ENCODE measurements around the gene CLCN6.

CLCN6 gene

DNA sequence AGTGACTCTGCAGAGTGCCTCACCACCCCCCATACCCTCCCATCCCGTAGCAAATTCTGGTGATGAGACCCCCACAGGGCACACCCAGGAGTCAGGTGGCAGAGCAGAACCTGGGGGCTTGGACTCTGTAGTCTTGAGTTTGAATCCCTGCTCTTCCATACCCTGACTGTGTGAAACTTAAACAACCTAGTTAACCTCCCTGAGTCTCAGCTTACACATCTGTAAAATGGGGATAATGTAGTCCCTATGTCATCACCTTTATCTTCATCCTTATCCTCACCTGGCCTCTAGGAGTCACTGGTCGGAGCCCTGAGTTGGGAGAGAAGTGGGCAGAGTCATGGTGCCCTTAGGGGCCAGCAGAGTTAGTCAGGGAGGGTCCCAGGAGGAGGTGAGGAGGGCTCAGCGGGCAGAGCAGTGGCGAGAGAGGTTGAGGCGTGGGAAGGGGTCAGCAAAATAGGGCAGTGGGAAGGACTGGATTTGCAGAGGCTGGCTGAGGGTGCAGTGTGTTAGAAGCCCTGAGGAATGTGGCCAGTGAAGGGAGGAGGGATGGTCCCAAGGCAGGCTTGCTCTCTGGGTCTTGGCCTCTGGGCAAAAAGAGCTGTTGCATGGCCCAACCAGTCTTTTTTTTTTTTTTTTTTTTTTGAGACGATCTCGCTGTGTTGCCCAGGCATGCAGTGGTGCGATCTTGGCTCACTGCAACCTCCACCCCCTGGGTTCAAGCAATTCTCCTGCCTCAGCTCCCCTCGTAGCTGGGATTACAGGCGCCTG, 25.4 kb upstream of the CLCN6 start:
- DNase-seq: no peak

DNA sequence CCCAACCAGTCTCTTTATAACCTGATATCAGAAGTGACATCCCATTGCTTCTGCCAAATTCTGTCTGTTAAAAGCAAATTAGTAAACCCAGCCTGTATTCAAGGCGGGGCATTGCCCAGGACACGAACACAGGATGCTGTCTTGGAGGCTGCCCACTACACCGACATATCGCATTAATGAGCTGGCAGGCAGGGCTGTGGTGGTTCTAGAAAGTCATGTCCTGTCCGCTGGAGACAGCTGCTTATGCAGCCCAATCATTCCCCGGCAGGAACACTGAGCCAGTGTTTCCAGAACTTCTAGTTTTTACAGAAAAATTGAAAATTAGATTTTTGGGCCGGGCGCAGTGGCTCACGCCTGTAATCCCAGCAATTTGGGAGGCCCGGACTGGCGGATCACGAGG, 24.7 kb upstream of the CLCN6 start:
- no peak for DNase-seq

- no peak for DNase-seq
These were observed 23.8 kb upstream of the CLCN6 start for GRCh38 chr1:11782127-11782708.

DNA sequence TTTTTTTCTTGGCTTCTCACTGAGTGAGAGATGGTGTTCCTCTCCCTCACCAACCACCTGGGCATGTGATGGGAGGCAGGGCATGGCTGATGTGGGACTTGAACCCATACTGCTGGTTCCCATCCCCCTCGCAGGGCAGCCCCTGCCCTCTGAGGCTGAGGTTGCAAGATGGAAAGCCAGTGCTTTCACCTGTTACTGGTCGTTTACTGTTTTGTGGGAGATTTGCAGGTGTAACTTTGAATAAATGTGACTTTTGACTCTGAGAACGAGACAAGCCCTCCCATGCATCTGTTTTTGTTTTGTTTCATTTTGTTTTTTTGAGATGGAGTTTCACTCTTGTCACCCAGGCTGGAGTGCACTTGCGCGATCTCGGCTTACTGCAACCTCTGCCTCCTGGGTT, 22.4 kb upstream of the CLCN6 start:
- no peak for DNase-seq

GRCh38 chr1:11784256-11784992, 21.6 kb upstream of the CLCN6 start:
- no peak for DNase-seq

DNA sequence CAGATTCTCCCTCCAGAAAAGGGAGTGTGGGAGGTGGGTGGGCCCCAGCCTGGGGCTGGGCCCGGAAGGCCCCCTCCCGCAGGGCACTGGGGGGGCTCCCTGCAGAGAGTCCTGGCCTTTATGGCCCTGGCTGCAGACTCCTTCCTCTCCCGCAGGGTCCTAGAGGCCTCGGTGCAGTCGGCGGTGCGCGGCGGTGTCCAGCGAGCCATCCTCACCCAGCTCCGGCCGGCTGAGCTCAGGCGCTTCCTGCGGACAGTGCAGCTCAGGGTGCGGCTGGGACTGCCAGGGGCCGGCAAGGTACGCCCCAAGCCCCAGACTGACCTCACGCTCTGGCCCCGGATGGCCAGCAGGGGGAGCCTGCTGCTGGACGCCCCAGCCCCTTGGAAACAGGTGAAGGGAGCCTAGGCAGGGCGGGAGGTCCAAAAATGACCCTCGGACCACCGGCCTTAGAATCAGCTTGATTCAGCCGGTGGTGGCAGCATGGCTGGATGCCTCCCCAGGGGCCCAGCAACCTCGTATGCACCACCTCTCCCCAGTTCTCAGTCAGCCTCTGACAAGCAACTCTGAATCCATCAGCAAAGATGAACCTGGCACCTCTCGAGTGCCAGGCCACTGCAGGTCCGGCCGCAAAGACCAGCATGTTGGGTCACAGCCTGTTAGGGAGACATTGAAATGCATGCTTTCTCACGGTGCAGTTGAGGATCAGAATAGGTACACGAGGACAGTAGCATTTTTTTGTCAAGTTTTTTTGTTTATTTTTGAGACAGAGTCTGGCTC, 20.8 kb upstream of the CLCN6 start:
- peak; percentile 51 for DNase-seq

DNA sequence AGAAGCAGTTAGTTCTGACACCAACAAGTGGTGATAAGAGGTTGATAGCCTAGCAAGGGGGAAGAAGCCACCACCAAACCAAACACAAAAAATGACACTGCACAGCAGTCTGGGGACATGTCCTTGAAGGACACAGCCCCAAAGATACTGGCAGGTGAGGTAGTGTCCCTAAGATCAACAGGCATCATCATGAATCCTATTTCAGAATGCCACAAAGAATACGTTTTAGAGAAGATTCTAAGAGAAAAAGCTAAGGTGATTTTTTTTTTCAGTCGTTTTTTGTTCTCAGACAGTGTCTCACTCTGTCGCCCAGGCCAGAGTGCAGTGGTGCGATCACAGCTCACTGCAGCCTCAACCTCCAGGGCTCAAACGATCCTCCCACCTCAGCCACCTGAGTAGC, 19.8 kb upstream of the CLCN6 start:
- no peak for DNase-seq

- DNase-seq: no peak
These were observed 18.7 kb upstream of the CLCN6 start for GRCh38 chr1:11787251-11787803.

DNA sequence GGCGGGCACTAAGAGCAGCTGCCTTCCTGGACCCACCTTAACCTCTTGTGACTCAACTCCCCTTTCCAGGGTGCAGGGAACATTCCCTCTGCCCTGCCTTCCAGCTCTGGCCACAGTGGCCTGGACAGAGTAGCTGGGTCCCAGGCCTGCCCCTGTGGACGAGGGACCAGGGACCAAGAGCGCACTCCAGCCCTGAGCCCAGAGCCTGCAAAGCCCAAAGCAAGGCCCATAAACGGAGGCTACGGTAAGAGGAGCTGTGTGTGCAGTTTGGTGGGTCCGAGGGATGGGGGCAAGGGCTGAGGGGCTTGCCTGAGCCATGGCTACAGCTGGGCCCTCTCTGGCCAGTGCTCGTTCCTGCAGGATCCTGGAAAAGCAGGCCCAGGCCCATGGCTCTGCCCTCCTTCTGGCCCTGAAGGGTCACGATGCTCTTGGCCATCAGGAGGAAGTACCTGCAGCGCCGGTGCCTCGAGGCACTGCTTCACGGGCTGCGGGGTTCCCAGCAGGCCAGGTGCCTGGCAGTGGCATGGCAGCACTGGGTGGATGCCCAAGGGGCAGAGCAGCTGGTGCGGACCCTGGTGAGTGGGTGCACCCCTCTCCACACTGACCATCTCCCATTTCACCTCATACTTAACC, 18.1 kb upstream of the CLCN6 start:
- no peak for DNase-seq

GRCh38 chr1:11788549-11789053, 17.4 kb upstream of the CLCN6 start:
- DNase-seq: no peak

DNA sequence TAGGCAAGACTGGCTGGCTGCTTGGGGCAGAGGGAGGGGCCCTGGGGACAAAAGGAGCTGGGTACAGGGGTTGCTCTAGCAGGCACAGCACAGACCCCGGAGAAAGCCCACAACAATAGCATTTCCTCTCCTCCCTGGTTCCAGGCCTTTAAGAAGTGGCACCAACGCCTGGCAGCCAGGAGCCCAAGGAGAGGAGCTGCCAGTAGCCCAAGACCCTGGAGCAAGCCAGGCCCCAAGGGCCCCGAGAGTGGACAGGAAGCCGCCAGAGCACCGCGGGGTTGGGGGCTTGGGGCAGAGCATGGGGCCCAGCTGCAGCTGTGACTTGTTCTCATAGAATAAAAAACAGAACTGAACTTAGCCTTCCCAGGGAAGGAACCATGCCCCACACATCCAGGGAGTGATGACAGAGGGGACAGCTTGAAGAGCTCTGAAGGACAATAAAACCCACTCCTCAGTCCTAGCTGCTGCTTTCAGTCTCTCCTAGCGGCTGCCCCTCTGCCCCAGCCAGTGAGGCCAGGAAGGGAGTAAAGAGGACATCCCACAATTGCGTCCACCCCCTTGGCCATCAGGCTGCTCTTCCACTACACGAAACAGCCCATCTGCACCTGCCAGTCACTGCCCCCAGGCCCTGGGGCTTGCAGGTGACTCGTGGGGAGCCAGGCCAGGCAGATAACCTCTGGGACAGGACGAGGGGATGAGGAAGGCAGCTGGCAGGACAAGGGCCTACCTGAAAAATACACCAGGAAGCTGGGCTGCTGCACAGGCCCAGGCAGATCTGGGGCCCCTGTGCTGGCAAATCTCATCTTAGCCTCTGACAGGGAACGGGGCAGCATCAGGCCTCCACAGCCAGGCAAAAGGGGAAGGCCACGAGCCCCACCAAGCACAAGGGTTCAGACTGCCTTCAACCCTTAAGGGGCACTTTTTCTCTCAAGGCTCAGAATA, 16.6 kb upstream of the CLCN6 start:
- no peak for DNase-seq

DNA sequence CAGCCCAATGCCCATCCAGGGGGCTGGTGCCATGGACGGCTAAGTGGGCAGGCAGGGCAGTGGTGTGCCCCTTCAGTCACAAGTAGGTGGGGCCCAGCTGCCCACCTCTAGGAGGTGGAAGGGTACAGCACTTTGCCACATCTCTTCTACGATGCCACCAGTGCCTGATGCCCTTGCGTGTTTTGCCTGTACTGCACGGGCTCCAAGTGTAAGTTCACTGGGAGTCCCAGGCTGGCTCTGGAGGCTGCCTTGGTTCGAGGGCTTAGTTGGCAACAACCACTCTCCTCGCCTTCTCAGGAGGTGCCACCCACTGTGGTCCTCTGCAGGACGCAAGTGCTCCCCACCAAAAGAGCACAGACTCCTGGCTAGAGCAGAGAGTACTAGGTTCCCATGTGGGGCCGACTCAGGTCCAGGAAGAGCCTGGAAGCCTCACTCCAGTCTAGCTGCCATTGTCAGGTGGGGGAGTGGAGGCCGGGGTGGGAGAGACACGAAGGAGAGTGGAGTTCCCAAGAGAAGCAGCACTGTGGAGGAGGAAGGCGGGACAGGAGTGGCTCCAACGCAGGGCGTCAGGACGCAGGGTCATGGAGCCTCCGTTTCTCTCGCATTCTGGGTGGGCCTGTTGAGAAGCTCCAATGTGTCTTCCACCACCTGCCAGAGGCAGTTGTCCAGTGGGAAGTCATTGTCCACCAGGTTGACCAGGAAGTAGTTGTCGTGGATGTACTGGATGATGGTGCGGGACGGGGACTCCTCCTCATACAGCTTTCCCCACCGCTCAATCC, 15.7 kb upstream of the CLCN6 start:
- no peak for DNase-seq

DNA sequence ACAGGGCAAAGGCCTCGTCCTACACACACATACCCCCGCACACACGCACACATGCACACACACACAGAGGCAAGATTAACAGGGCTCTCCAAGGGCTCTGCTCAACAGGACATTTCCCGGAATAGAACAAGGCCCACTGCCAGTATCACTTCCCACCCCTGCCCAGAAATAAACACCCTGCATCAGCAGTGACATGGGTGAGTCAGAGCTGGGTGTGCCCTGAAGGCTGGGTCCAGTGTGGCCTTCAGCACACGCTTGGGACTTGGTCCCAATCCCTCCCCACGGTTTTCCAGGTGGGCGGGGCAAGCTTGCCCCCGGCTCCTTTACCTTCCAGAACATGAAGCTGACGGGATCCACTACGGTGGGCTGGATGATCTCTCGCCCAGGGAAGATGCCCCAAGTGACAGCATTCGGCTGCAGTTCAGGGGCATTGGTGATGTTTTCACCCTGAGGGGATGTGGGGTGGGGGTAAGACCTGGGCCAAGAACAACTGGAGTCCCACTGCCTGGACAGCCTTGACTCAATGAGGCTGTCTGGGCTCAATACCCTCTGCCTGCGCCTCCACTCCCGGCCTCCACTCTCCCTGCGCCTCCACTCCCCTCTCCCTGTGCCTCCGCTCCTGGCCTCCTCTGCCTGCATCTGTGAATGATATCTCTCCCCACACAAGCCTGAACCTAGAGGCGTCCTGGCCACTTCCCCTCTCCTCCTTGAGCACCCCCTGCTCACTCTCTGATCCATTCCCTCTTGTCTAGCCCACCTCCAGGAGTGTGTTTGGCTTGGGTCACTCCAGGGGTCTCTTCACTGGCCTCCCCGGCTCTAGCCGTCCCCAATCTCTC, 14.9 kb upstream of the CLCN6 start:
- DNase-seq: no peak

DNA sequence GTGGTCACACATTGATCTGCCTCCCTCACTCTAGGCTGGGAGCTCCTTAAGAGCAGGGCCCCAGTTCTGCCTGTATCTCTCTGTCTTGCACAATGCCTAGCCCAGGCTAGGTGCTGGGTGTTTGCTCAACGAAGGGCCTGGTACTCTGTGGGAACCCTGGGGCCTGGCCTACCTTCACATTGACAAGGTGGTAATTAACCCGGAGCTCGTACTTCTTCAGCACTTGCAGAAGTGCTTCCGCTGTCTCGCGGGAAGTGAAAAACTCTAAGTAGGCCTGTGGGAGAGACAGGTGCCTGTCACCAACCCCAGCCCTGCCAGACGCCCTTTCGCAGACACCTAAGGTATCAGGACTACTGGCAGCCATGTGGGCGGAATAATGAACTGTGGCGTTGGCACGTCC, 13.9 kb upstream of the CLCN6 start:
- DNase-seq: no peak

DNA sequence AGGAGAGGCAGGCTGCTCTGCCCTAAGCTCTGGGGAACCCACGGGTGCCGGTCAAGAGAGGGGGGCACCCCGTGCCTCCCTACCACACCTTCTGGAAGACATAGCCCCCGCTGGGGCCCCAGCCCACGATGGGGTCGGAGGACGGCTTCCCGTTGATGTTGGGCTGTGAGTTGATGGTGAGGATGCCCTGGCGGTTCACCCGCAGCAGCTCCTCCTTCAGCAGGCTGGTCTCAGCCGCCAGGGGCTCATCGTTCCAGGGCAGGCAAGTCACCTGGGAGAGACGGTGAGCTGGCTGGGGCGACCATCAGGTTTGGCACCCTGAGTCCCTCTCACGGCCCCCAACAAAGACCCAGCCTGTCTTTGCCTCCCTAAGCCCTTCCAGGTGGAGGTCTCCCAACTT, 12.2 kb upstream of the CLCN6 start:
- DNase-seq: no peak

- DNase-seq: no peak
These were observed 11.3 kb upstream of the CLCN6 start for GRCh38 chr1:11794446-11795237.

DNA sequence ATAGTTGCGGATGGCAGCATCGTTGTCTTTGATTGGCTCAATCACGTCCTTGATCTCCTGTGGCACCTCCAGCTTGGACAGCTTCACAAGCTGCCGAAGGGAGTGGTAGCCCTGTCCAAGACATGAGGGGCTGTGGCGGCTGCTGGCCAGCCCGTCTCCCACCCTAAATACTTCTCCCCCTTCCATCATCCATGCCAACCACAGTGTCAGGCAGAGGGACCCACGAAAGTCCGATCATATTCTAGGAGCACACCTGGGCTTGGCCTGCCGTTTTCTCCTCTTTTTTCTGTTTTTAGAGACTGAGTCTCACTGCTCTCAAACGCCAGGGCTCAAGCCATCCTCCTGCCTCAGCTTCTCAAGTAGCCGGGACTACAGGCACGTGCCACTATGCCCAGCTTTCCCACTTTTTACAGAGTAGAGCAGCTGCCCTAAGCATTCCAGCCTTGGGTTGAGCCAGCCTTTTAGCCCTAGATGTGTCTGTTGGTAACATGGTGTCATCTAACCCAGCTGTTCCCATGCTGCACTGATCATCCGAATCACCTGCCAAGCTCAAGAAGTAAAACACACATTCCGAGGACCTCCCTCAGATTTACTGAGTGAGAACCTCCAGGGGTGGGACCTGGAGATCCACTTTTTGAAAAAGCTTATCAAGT, 10.6 kb upstream of the CLCN6 start:
- no peak for DNase-seq
